Neural cell (in vitro differentiated cells): Measurements from ENCODE around the gene RNF213. TPM values are rescaled to one million over a fixed set of nuclear protein-coding genes. Genes with fewer than 3 reads are reported as not detected.
"Not testable (repeated sequence)": the region's sequence is repeated elsewhere in the genome, so short reads cannot be mapped to it uniquely, and the experiment has no call there.

ENCODE experiments used
- H2AFZ ChIP-seq: fragments of 200-600, 300-800 bp; sonication (generic), shearing (Covaris generic); 2 replicates; pipeline ENCODE4 v1.6.0; 2014; ENCODE audit warnings: low read depth, mild to moderate bottlenecking, antibody characterized with exemption, low read length, moderate library complexity
- H3F3A ChIP-seq: fragments of 200-600 bp; shearing (Covaris generic); 2 replicates; pipeline ENCODE4 v1.6.1; 2016; ENCODE audit warnings: mild to moderate bottlenecking, moderate library complexity, mixed read lengths, antibody characterized with exemption, low read length; ENCODE audit not compliant: insufficient read depth, poor library complexity, severe bottlenecking
- H3K27ac ChIP-seq: fragments of 200-600, 300-800 bp; sonication (generic), shearing (Covaris generic); 2 replicates; pipeline ENCODE4 v1.5.1; 2014; ENCODE audit warnings: mild to moderate bottlenecking, low read length, moderate library complexity
- H3K27me3 ChIP-seq: fragments of 300-800, 200-600 bp; sonication (generic), shearing (Covaris generic); 2 replicates; pipeline ENCODE4 v1.6.0; 2014; ENCODE audit warnings: mild to moderate bottlenecking, low read depth, low read length, moderate library complexity; ENCODE audit not compliant: insufficient read depth
- H3K36me3 ChIP-seq: fragments of 300-800, 200-600 bp; sonication (generic), shearing (Covaris generic); 2 replicates; pipeline ENCODE4 v1.5.1; 2014; ENCODE audit warnings: mild to moderate bottlenecking, antibody characterized with exemption, low read length, moderate library complexity; ENCODE audit not compliant: insufficient read depth
- H3K4me2 ChIP-seq: fragments of 300-800, 200-600 bp; sonication (generic), shearing (Covaris generic); 2 replicates; pipeline ENCODE4 v1.6.0; 2014; ENCODE audit warnings: mild to moderate bottlenecking, low read length
- H3K4me3 ChIP-seq: fragments of 300-800, 200-600 bp; sonication (generic), shearing (Covaris generic); 2 replicates; pipeline ENCODE4 v1.5.1; 2014; ENCODE audit warnings: mild to moderate bottlenecking, low read length, moderate library complexity
- H3K79me2 ChIP-seq: fragments of 200-600 bp; shearing (Covaris generic); replicated peaks from 2 replicates; pipeline ENCODE4 v1.6.0; 2014; ENCODE audit warnings: mild to moderate bottlenecking, low read length, moderate library complexity; ENCODE audit not compliant: insufficient read depth
- H3K9ac ChIP-seq: fragments of 300-800, 200-600 bp; sonication (generic), shearing (Covaris generic); 2 replicates; pipeline ENCODE4 v1.6.1; 2016; ENCODE audit warnings: mild to moderate bottlenecking, low read length, mixed read lengths
- H3K9me2 ChIP-seq: fragments of 200-600 bp; shearing (Covaris generic); 2 replicates; pipeline ENCODE4 v1.6.1; 2016; ENCODE audit warnings: mild to moderate bottlenecking, low read length, mixed read lengths; ENCODE audit not compliant: insufficient read depth
- H3K9me3 ChIP-seq: fragments of 200-600, 300-800 bp; sonication (generic), shearing (Covaris generic); 2 replicates; pipeline ENCODE4 v1.6.1; 2016; ENCODE audit warnings: mild to moderate bottlenecking, mixed run types, low read length, moderate library complexity, mixed read lengths
- H4K20me1 ChIP-seq: fragments of 200-600 bp; shearing (Covaris generic); 2 replicates; pipeline ENCODE4 v1.6.1; 2016; ENCODE audit warnings: mild to moderate bottlenecking, mixed run types; ENCODE audit not compliant: insufficient read depth
- EP300 ChIP-seq: fragments of 450-650 bp; conservative IDR thresholded peaks from 2 replicates; pipeline ENCODE4 v1.6.1; 2014; ENCODE audit warnings: antibody characterized with exemption, mild to moderate bottlenecking, moderate library complexity; ENCODE audit not compliant: poor library complexity, severe bottlenecking
- EZH2 ChIP-seq: fragments of 200-600, 300-800 bp; shearing (Covaris generic), sonication (generic); IDR thresholded peaks from 2 replicates; pipeline ENCODE4 v1.6.1; 2014; ENCODE audit warnings: antibody characterized with exemption, low read length, borderline replicate concordance, mild to moderate bottlenecking; ENCODE audit not compliant: insufficient read depth, poor library complexity, severe bottlenecking
- MXI1 ChIP-seq: fragments of 450-650 bp; conservative IDR thresholded peaks from 2 replicates; pipeline ENCODE4 v1.6.1; 2014; ENCODE audit warnings: antibody characterized with exemption, mild to moderate bottlenecking; ENCODE audit not compliant: poor library complexity, severe bottlenecking
- POLR2AphosphoS5 ChIP-seq: IDR thresholded peaks from 2 replicates; pipeline ENCODE4 v1.6.1; 2012
- RAD21 ChIP-seq: fragments of 450-650 bp; conservative IDR thresholded peaks from 2 replicates; pipeline ENCODE4 v1.6.1; 2014; ENCODE audit warnings: antibody characterized with exemption, mild to moderate bottlenecking, moderate library complexity
- SMC3 ChIP-seq: fragments of 450-650 bp; conservative IDR thresholded peaks from 2 replicates; pipeline ENCODE4 v1.6.1; 2014; ENCODE audit warnings: antibody characterized with exemption, mild to moderate bottlenecking, moderate library complexity; ENCODE audit not compliant: poor library complexity
- TAF1 ChIP-seq: IDR thresholded peaks from 2 replicates; pipeline ENCODE4 v1.6.1; 2012; ENCODE audit warnings: low read depth
- polyA plus RNA-seq: library from polyadenylated mRNA; depleted of rRNA; stranded (reverse); fragments of >200 nt; gene quantifications from 2 replicates; pipeline ENCODE4 v1.2.3, GENCODE V29; 2014
- TF ChIP-seq, protein P1 (sequence below): fragments of 450-650 bp; IDR thresholded peaks from 2 replicates; pipeline ENCODE4 v1.5.1; 2014; ENCODE audit warnings: antibody characterized with exemption, mild to moderate bottlenecking, moderate library complexity; ENCODE audit not compliant: poor library complexity, severe bottlenecking

RNF213 gene
- polyA plus RNA-seq, 1 donor from 2014 or later: 1.5 TPM

DNA sequence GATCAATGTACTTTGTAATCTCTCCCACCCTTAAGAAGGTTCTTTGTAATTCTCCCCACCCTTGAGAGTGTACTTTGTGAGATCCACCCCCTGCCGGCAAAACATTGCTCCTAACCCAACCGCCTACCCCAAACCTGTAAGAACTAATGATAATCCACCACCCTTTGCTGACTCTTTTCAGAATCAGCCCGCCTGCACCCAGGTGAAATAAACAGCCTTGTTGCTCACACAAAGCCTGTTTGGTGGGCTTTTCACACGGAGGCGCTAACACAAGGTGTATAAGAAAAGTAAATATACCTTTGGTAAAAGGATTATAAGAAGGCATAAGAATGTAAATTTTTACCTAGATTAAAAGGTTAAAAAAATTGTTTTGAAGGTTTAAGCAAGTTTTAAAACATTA is 147.3 kb downstream of the RNF213 start:
- not testable (repeated sequence) for H3K36me3 ChIP-seq, H4K20me1 ChIP-seq, H2AFZ ChIP-seq, H3K27ac ChIP-seq, H3K79me2 ChIP-seq, H3K9ac ChIP-seq, H3K9me2 ChIP-seq, H3K4me2 ChIP-seq, H3K9me3 ChIP-seq, H3K4me3 ChIP-seq, H3K27me3 ChIP-seq, H3F3A ChIP-seq

DNA sequence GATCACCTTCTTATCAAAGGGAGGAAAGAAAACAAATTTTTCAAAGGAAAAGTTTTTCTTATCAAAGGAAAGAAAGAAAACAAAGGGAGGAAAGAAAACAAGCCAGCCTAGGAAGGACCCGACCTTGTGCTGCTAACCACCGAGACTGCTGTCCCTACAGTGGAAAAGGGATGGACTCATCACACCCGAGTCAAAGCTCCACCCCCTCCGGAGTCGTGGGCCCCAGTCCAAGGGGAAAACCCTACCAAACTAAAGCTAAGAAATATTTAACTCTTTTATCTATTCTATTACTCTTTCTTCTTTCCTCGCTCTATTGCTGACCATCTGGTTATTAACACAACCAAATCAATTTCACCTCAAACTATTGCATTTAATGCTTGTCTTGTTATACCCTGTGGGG is 148.2 kb downstream of the RNF213 start:
- no peaks in the 10 kb centered on the region for H3F3A ChIP-seq
- H3K4me2 ChIP-seq: no peak overlapping the region
- no peaks in the 10 kb centered on the region for H3K36me3 ChIP-seq
- no peaks in the 10 kb centered on the region for H4K20me1 ChIP-seq
- no peak overlapping the region for H3K9ac ChIP-seq
- H2AFZ ChIP-seq: no peak overlapping the region
- H3K4me3 ChIP-seq: no peak overlapping the region
- no peaks in the 10 kb centered on the region for H3K9me2 ChIP-seq
- H3K79me2 ChIP-seq: peaks cover 4% of the 10 kb centered on the region
- no peaks in the 10 kb centered on the region for H3K9me3 ChIP-seq
- TF ChIP-seq RAD21 (no peak), EZH2 (no peak), EP300 (no peak), MXI1 (no peak), SMC3 (no peak), TAF1 (no peak), POLR2AphosphoS5 (no peak)
- TF ChIP-seq, protein P1, sequence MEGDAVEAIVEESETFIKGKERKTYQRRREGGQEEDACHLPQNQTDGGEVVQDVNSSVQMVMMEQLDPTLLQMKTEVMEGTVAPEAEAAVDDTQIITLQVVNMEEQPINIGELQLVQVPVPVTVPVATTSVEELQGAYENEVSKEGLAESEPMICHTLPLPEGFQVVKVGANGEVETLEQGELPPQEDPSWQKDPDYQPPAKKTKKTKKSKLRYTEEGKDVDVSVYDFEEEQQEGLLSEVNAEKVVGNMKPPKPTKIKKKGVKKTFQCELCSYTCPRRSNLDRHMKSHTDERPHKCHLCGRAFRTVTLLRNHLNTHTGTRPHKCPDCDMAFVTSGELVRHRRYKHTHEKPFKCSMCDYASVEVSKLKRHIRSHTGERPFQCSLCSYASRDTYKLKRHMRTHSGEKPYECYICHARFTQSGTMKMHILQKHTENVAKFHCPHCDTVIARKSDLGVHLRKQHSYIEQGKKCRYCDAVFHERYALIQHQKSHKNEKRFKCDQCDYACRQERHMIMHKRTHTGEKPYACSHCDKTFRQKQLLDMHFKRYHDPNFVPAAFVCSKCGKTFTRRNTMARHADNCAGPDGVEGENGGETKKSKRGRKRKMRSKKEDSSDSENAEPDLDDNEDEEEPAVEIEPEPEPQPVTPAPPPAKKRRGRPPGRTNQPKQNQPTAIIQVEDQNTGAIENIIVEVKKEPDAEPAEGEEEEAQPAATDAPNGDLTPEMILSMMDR: no peak
- H3K27ac ChIP-seq: no peak overlapping the region
- H3K27me3 ChIP-seq: no peaks in the 10 kb centered on the region

DNA sequence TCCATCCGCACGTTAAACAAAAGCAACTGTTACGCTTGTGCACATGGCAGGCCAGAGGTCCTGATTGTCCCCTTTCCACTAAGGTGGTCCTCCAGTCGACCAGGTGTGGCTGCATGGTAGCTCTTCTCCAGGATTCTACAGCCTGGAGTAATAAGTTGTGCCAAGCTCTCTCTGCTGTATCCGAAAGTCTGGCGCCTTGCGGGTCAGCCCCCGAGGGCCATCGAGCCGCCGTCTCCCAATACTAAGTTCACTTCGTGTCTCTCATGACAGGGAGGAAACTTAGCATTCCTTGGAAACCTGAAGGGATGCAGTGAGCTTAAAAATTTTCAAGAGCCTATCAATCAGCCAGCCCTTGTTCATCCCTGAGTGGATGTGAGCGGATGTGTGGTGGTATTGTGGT is 149.0 kb downstream of the RNF213 start:
- Histone ChIP-seq H3K9ac (no peak overlapping the region), H3F3A (no peaks in the 10 kb centered on the region), H3K9me2 (no peaks in the 10 kb centered on the region), H3K4me2 (no peak overlapping the region), H3K79me2 (peaks cover 7% of the 10 kb centered on the region), H3K27me3 (no peaks in the 10 kb centered on the region), H2AFZ (no peak overlapping the region), H3K36me3 (no peaks in the 10 kb centered on the region), H3K4me3 (no peak overlapping the region), H4K20me1 (no peaks in the 10 kb centered on the region), H3K9me3 (no peaks in the 10 kb centered on the region), H3K27ac (no peak overlapping the region)
- TF ChIP-seq TAF1 (no peak), SMC3 (no peak), POLR2AphosphoS5 (no peak), EZH2 (no peak)

DNA sequence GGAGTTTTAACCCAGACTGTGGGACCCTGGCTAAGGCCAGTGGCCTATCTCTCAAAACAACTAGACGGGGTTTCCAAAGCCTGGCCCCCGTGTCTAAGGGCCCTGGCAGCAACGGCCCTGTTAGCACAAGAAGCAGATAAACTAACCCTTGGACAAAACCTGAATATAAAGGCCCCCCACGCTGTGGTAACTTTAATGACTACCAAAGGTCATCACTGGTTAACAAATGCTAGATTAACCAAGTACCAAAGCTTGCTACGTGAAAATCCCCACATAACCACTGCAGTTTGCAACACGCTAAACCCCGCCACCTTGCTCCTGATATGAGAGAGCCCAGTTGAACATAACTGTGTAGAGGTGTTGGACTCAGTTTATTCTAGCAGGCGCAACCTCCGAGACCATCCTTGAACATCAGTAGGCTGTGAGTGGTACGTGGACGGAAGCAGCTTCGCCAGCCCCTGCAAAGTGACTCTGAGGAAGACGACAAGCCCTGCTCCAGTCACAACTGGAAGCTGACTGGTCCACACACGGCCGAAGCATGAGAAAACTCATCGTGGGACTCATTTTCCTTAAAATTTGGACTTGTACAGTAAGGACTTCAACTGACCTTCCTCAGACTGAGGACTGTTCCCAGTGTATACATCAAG is 149.9 kb downstream of the RNF213 start:
- not testable (repeated sequence) for H3K9me3 ChIP-seq, H3K4me3 ChIP-seq, H3K9ac ChIP-seq, H3K4me2 ChIP-seq, H3F3A ChIP-seq, H3K27ac ChIP-seq, H4K20me1 ChIP-seq, H3K27me3 ChIP-seq, H3K36me3 ChIP-seq, H2AFZ ChIP-seq, H3K9me2 ChIP-seq, H3K79me2 ChIP-seq
